Stimulated activated CD8-positive, alpha-beta memory T cell treated with anti-CD3 and anti-CD28 coated beads, Interleukin-2, amount 100 ng/mL, for 1 hour (primary cell): ENCODE measurements around the gene AOPEP.

ENCODE experiments used
- DNase-seq, 2 donors: peaks; one replicate each; pipeline ENCODE4 v3.0.0-alpha.2; 2020; ENCODE audit warnings: low read depth in 2 of 2

AOPEP gene

GRCh38 chr9:95081998-95082397, 355.5 kb downstream of the AOPEP start:
- no peak for DNase-seq

GRCh38 chr9:95082401-95083084, 356.0 kb downstream of the AOPEP start:
- DNase-seq, result no peak

- no peak for DNase-seq
Measured at GRCh38 chr9:95083086-95083768, 356.7 kb downstream of the AOPEP start.

GRCh38 chr9:95084254-95084934, 357.9 kb downstream of the AOPEP start:
- DNase-seq, result no peak

GRCh38 chr9:95085036-95085770, 358.7 kb downstream of the AOPEP start:
- DNase-seq, result no peak

GRCh38 chr9:95085861-95086563, 359.5 kb downstream of the AOPEP start:
- DNase-seq, result no peak

DNA sequence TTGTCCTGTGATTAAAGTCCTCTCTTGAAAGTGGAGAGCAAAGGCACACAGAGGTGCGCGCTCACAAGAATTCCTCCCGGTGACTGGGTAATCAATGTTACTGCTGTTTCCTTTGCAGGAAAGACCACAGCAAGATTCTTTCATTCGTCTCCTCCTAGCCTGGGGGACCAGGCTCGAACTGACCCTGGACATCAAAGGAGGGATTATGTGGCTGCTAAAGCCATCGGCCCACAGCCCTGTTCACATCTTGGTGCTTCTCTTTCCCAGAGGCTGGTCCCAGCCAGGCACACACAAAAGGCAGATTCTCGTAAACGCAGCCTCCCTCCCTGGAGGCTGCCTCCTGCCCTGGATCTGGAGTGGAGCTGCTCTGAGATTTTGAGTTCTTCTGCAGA, 360.1 kb downstream of the AOPEP start:
- no peak for DNase-seq

DNA sequence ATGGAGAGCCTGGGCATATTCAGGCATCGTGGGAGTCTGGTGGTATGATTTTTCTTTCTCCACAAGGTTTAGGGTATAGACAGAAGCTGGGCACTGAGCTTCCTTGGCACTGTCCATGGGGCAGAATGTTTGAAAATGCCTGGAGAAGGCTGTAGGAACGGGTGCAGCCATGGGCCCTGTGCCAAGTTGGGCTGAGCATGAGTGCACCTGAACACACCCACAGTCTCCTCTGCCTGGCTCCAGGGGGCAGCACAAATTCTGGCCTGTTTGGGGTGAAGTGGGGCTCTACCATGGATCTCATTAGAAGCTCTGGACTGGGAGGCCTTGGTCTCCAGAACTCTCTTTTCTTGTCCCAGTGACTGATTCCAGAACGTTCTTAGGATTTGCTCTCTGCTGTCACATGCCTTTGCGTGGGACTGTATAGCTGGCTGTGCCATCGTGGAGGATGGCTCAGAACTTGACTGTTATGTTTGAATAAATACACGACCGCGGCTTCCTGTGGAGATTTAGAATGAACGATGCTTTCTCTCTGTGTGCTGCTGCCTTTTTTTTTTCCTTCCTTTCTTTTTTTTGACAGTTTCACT, 361.3 kb downstream of the AOPEP start:
- DNase-seq, result no peak

- no peak for DNase-seq
Measured at GRCh38 chr9:95088421-95089161, 362.1 kb downstream of the AOPEP start.

DNA sequence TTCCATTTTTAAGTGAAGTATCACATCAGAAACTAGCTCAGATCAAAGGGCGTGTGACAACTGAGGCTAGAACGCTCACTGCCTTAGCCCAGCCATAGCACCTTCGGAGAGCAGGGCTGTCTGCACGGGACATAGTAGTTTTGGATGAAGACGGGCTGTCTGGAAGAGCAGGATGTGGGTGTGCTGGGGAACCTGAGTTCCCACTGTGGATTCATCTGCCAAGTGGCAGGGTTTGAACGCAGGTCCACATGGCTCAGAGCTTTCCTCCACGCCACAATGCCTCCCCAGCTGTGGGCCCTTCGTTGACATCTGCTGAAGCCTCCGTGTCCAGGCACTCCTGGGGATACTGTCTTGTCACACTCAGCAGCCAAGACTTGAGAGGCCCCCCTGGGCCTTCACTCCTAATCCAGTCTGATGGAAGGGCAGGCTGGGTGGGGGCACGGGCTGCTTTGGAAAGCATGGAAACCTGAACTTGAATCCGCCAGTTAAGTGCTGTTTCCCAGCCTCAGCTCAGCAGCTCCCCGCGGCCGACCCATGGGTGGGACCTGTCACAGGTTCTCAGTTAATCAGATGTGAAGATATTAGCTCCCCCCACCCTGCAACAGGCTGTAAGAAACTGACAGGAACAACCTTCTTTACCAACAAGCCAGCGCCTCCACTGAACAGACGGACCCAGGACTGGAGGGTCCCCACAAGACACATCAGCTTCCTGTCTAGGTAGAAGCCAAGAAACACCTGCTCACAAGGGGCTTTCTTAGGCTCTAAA, 362.9 kb downstream of the AOPEP start:
- DNase-seq, result no peak

DNA sequence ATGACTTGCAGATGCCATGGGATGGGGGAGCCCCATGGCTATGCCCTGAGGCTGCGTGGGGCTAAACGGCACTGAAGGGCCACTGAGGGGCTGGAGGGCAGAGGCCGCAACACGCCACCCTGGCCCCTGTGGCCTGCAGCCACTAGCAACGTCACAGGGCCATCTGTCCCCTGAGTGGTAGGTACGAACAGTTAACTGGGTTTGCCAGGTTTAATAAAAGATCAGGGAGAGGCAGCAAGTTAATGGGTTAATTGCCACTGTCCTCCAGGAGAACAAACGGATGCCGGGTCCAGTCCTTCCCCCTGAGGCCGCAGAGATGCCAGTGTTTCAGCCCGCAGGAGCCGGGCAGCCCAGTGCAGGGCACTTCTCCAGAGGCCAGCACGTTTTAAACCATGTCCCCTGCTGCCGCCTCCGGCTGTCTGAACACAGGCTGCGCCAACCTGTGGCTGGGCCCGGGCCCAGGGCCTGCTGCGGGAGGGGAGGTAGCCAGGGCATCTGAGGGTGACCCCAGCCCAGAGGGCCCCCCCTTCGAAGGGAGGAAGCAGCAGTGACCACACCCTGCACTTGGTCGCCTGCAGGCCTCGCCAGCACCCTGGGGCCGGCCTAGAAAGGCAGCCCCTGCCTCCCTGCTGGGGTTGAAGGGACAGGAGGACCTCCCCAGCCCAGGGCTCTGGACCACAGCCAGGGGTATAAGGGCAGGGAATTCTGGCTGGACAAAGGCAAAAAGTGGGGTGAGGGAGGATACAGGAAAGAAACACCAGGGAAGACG, 363.7 kb downstream of the AOPEP start:
- no peak for DNase-seq

- no peak for DNase-seq
Measured at GRCh38 chr9:95090871-95091577, 364.5 kb downstream of the AOPEP start.

DNA sequence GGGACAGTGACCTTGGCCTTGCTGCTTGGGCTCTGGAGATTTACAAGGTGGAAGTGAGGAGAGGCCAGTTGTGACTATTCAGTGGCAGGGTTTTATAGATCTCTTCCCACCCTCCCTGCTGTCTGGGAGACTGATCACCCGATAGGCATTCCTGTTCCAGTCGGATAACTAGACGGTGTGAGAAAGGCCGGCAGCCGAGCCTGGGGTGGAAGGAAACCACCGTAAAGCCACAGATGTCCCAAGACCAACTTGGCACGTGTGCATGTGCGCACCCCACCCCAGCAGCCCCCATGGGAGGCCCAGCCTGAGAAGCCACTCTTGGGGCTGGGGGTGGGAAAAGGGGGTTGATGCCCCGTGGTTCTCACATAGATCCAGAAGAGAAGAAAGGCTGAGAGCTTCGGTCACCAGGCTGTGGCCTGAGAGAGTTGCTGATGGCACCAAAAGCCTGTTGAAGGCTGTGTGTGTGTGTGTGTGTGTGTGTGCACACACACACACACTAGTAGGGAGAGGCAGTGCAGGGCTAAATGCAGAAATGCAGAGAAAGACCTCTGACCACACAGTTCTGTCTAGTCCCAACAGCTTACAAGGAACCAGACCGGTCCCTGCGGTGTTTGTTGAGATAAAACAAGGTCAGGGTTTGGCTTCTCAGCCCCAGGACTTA, 365.2 kb downstream of the AOPEP start:
- no peak for DNase-seq

- DNase-seq, result no peak
Measured at GRCh38 chr9:95092262-95093072, 366.0 kb downstream of the AOPEP start.

DNA sequence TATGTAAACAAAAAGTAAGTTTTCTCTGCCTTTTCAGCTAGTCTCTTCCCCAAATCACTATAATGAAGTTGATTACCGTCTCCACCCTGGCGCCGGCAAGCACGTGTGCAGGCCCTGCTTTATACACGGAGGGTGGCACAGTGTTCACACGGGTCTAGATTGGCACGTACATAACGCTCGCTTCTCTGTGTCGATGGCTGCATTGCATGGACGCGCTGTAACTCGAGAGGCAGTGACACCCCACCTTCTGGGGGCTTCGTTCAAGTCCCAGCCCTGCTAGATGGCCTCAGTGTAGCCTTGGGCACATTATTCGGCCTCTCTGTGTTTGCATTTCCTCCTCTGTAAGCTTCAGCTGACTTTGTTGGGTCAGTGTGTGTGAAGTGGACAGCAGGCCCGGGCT, 367.1 kb downstream of the AOPEP start:
- DNase-seq, result no peak

GRCh38 chr9:95094002-95094401, 367.5 kb downstream of the AOPEP start:
- no peak for DNase-seq
